HEK293 (cell line): Measurements from ENCODE around the gene GMDS.

Experiments used
- GFI1B ChIP-seq: fragments of 450-650 bp; formaldehyde crosslinking; IDR thresholded peaks from 2 replicates; pipeline ENCODE4 v1.5.1; 2016; ENCODE audit warnings: missing biosample characterization, missing genetic modification characterization
- GLI4 ChIP-seq: fragments of 450-650 bp; formaldehyde crosslinking; IDR thresholded peaks from 2 replicates; pipeline ENCODE4 v1.5.1; 2016; ENCODE audit warnings: missing biosample characterization, missing genetic modification characterization
- GLIS2 ChIP-seq: fragments of 450-650 bp; formaldehyde crosslinking; IDR thresholded peaks from 2 replicates; pipeline ENCODE4 v1.5.1; 2016; ENCODE audit warnings: missing biosample characterization, missing genetic modification characterization
- KLF16 ChIP-seq: fragments of 450-650 bp; formaldehyde crosslinking; IDR thresholded peaks from 2 replicates; pipeline ENCODE4 v1.5.1; 2017; ENCODE audit warnings: missing biosample characterization, missing genetic modification characterization
- MZF1 ChIP-seq: fragments of 450-650 bp; formaldehyde crosslinking; IDR thresholded peaks from 2 replicates; pipeline ENCODE4 v1.5.1; 2017; ENCODE audit warnings: missing biosample characterization, missing genetic modification characterization, borderline replicate concordance
- RBAK ChIP-seq: fragments of 450-650 bp; formaldehyde crosslinking; IDR thresholded peaks from 2 replicates; pipeline ENCODE4 v1.5.1; 2016; ENCODE audit warnings: missing biosample characterization, missing genetic modification characterization
- ZEB2 ChIP-seq: fragments of 450-650 bp; formaldehyde crosslinking; IDR thresholded peaks from 2 replicates; pipeline ENCODE4 v1.5.1; 2016; ENCODE audit warnings: missing biosample characterization, missing genetic modification characterization
- ZNF121 ChIP-seq: fragments of 450-650 bp; formaldehyde crosslinking; IDR thresholded peaks from 2 replicates; pipeline ENCODE4 v1.5.1; 2016; ENCODE audit warnings: missing biosample characterization, missing genetic modification characterization
- ZNF133 ChIP-seq: fragments of 450-650 bp; formaldehyde crosslinking; IDR thresholded peaks from 2 replicates; pipeline ENCODE4 v1.5.1; 2016; ENCODE audit warnings: missing biosample characterization, missing genetic modification characterization
- ZNF138 ChIP-seq: fragments of 450-650 bp; formaldehyde crosslinking; IDR thresholded peaks from 2 replicates; pipeline ENCODE4 v1.5.1; 2016; ENCODE audit warnings: missing biosample characterization, missing genetic modification characterization, borderline replicate concordance
- ZNF157 ChIP-seq: fragments of 450-650 bp; formaldehyde crosslinking; IDR thresholded peaks from 2 replicates; pipeline ENCODE4 v1.5.1; 2016; ENCODE audit warnings: missing biosample characterization, missing genetic modification characterization
- ZNF174 ChIP-seq: fragments of 450-650 bp; formaldehyde crosslinking; IDR thresholded peaks from 2 replicates; pipeline ENCODE4 v1.5.0; 2017; ENCODE audit warnings: missing biosample characterization, mild to moderate bottlenecking, missing genetic modification characterization
- ZNF223 ChIP-seq: fragments of 450-650 bp; formaldehyde crosslinking; IDR thresholded peaks from 2 replicates; pipeline ENCODE4 v1.5.1; 2016; ENCODE audit warnings: missing biosample characterization, missing genetic modification characterization
- ZNF24 ChIP-seq: fragments of 450-650 bp; formaldehyde crosslinking; IDR thresholded peaks from 2 replicates; pipeline ENCODE4 v1.5.1; 2016; ENCODE audit warnings: missing biosample characterization, missing genetic modification characterization
- ZNF335 ChIP-seq: fragments of 450-650 bp; formaldehyde crosslinking; conservative IDR thresholded peaks from 2 replicates; pipeline ENCODE4 v1.5.1; 2016; ENCODE audit warnings: missing biosample characterization, missing genetic modification characterization
- ZNF341 ChIP-seq: fragments of 450-650 bp; formaldehyde crosslinking; IDR thresholded peaks from 2 replicates; pipeline ENCODE4; 2016; ENCODE audit warnings: low read depth, missing biosample characterization, missing genetic modification characterization
- ZNF391 ChIP-seq: fragments of 450-650 bp; formaldehyde crosslinking; IDR thresholded peaks from 2 replicates; pipeline ENCODE4 v1.5.1; 2016; ENCODE audit warnings: low read depth, missing biosample characterization, missing genetic modification characterization, borderline replicate concordance
- ZNF404 ChIP-seq: fragments of 450-650 bp; formaldehyde crosslinking; IDR thresholded peaks from 2 replicates; pipeline ENCODE4 v1.5.1; 2017; ENCODE audit warnings: missing biosample characterization, missing genetic modification characterization
- ZNF558 ChIP-seq: fragments of 450-650 bp; formaldehyde crosslinking; IDR thresholded peaks from 2 replicates; pipeline ENCODE4 v1.5.1; 2016; ENCODE audit warnings: missing biosample characterization, missing genetic modification characterization
- ZNF660 ChIP-seq: fragments of 450-650 bp; IDR thresholded peaks from 2 replicates; pipeline ENCODE4 v1.5.1; 2018; ENCODE audit warnings: missing biosample characterization, mild to moderate bottlenecking, missing genetic modification characterization
- ZNF701 ChIP-seq: fragments of 450-650 bp; formaldehyde crosslinking; IDR thresholded peaks from 2 replicates; pipeline ENCODE4 v1.5.1; 2016; ENCODE audit warnings: missing biosample characterization, missing genetic modification characterization
- ZNF76 ChIP-seq: fragments of 450-650 bp; formaldehyde crosslinking; IDR thresholded peaks from 2 replicates; pipeline ENCODE4; 2016; ENCODE audit warnings: low read depth, missing biosample characterization, missing genetic modification characterization, borderline replicate concordance
- ZXDB ChIP-seq: fragments of 450-650 bp; formaldehyde crosslinking; IDR thresholded peaks from 2 replicates; pipeline ENCODE4 v1.5.1; 2016; ENCODE audit warnings: missing biosample characterization, missing genetic modification characterization
- TF ChIP-seq, protein P1 (sequence below): fragments of 450-650 bp; formaldehyde crosslinking; IDR thresholded peaks from 2 replicates; pipeline ENCODE4 v1.5.1; 2016; ENCODE audit warnings: missing biosample characterization, missing genetic modification characterization
- TF ChIP-seq, protein P2 (sequence below): fragments of 450-650 bp; IDR thresholded peaks from 2 replicates; pipeline ENCODE4 v1.5.1; 2018; ENCODE audit warnings: missing biosample characterization, mild to moderate bottlenecking, missing genetic modification characterization
- TF ChIP-seq, protein P3 (sequence below): fragments of 450-650 bp; formaldehyde crosslinking; IDR thresholded peaks from 2 replicates; pipeline ENCODE4 v1.5.1; 2017; ENCODE audit warnings: missing biosample characterization, missing genetic modification characterization
- TF ChIP-seq, protein P4 (sequence below): fragments of 450-650 bp; formaldehyde crosslinking; IDR thresholded peaks from 2 replicates; pipeline ENCODE4 v1.5.1; 2016; ENCODE audit warnings: missing biosample characterization, missing genetic modification characterization
- TF ChIP-seq, protein P5 (sequence below): fragments of 450-650 bp; formaldehyde crosslinking; IDR thresholded peaks from 2 replicates; pipeline ENCODE4 v1.5.1; 2017; ENCODE audit warnings: missing biosample characterization, missing genetic modification characterization
- TF ChIP-seq, protein P6 (sequence below): fragments of 450-650 bp; formaldehyde crosslinking; IDR thresholded peaks from 2 replicates; pipeline ENCODE4 v1.5.1; 2016; ENCODE audit warnings: missing biosample characterization, missing genetic modification characterization

Gene GMDS

DNA sequence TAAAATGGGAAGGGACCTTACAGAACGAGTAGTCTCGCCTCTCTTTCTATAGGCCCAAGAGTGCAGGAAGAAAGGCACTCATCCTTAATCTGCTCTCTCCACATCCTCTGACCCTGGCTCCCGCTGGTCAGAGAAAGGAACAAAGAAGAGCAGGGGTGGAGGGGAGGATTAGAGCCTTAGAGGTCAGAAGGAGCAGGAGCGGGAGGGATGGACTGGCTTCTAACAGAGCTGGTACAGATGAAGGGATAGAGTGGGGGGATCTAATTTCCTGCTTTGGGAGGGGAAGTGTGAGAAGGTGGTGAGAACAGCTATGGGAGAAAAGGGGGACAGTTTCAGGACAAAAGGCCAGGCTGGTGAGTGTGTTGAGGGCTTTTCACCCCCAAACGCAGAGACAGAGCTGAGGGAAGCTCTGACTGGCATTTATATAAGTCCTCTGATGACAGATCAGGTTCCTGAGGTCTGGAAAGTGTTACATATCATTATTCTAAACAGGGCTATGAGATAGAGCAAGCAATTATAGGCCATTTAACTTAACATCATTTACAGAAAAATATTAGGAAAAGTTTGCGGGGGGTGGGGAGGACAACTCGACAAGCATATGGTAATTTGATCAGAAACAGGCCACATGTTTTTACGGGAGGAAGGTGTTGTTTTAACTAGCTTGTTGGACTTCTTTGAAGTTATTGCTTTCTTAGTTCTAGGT lies 524.6 kb downstream of the GMDS start (continued):
- TF ChIP-seq, protein P1, sequence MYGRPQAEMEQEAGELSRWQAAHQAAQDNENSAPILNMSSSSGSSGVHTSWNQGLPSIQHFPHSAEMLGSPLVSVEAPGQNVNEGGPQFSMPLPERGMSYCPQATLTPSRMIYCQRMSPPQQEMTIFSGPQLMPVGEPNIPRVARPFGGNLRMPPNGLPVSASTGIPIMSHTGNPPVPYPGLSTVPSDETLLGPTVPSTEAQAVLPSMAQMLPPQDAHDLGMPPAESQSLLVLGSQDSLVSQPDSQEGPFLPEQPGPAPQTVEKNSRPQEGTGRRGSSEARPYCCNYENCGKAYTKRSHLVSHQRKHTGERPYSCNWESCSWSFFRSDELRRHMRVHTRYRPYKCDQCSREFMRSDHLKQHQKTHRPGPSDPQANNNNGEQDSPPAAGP (tag by site-specific recombination), result no peak
- no peak for TF ChIP-seq ZNF404 (tag by site-specific recombination)
- no peak for TF ChIP-seq ZNF24 (tag by site-specific recombination)
- no peak for TF ChIP-seq ZNF701 (tag by site-specific recombination)
- no peak for TF ChIP-seq ZNF174
- TF ChIP-seq ZNF558 (tag by site-specific recombination), result no peak
- no peak for TF ChIP-seq ZNF121
- TF ChIP-seq GFI1B (tag by site-specific recombination), result no peak
- TF ChIP-seq ZNF341 (tag by site-specific recombination), result peak; percentile 67
- TF ChIP-seq, protein P2, sequence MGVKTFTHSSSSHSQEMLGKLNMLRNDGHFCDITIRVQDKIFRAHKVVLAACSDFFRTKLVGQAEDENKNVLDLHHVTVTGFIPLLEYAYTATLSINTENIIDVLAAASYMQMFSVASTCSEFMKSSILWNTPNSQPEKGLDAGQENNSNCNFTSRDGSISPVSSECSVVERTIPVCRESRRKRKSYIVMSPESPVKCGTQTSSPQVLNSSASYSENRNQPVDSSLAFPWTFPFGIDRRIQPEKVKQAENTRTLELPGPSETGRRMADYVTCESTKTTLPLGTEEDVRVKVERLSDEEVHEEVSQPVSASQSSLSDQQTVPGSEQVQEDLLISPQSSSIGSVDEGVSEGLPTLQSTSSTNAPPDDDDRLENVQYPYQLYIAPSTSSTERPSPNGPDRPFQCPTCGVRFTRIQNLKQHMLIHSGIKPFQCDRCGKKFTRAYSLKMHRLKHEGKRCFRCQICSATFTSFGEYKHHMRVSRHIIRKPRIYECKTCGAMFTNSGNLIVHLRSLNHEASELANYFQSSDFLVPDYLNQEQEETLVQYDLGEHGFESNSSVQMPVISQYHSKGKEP, result 0 out of 2 replicates have a peak, but pooled peaks have one; percentile 10
- TF ChIP-seq ZNF157 (tag by site-specific recombination), result no peak
- TF ChIP-seq, protein P3, sequence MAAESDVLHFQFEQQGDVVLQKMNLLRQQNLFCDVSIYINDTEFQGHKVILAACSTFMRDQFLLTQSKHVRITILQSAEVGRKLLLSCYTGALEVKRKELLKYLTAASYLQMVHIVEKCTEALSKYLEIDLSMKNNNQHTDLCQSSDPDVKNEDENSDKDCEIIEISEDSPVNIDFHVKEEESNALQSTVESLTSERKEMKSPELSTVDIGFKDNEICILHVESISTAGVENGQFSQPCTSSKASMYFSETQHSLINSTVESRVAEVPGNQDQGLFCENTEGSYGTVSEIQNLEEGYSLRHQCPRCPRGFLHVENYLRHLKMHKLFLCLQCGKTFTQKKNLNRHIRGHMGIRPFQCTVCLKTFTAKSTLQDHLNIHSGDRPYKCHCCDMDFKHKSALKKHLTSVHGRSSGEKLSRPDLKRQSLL (tag by site-specific recombination), result no peak
- TF ChIP-seq, protein P4, sequence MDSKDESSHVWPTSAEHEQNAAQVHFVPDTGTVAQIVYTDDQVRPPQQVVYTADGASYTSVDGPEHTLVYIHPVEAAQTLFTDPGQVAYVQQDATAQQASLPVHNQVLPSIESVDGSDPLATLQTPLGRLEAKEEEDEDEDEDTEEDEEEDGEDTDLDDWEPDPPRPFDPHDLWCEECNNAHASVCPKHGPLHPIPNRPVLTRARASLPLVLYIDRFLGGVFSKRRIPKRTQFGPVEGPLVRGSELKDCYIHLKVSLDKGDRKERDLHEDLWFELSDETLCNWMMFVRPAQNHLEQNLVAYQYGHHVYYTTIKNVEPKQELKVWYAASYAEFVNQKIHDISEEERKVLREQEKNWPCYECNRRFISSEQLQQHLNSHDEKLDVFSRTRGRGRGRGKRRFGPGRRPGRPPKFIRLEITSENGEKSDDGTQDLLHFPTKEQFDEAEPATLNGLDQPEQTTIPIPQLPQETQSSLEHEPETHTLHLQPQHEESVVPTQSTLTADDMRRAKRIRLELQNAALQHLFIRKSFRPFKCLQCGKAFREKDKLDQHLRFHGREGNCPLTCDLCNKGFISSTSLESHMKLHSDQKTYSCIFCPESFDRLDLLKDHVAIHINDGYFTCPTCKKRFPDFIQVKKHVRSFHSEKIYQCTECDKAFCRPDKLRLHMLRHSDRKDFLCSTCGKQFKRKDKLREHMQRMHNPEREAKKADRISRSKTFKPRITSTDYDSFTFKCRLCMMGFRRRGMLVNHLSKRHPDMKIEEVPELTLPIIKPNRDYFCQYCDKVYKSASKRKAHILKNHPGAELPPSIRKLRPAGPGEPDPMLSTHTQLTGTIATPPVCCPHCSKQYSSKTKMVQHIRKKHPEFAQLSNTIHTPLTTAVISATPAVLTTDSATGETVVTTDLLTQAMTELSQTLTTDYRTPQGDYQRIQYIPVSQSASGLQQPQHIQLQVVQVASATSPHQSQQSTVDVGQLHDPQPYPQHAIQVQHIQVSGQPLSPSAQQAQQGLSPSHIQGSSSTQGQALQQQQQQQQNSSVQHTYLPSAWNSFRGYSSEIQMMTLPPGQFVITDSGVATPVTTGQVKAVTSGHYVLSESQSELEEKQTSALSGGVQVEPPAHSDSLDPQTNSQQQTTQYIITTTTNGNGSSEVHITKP (tag by site-specific recombination), result peak; percentile 71
- 0 out of 2 replicates have a peak, but pooled peaks have one; percentile 18 for TF ChIP-seq ZEB2 (tag by site-specific recombination)
- TF ChIP-seq KLF16 (tag by site-specific recombination), result no peak
- TF ChIP-seq ZNF391 (tag by site-specific recombination), result no peak
- peak; percentile 19; the same call in 1 of the 2 replicates for TF ChIP-seq ZNF335 (tag by site-specific recombination)
- TF ChIP-seq MZF1, result 0 out of 2 replicates have a peak, but pooled peaks have one; percentile 13
- no peak for TF ChIP-seq ZNF133
- TF ChIP-seq, protein P5, sequence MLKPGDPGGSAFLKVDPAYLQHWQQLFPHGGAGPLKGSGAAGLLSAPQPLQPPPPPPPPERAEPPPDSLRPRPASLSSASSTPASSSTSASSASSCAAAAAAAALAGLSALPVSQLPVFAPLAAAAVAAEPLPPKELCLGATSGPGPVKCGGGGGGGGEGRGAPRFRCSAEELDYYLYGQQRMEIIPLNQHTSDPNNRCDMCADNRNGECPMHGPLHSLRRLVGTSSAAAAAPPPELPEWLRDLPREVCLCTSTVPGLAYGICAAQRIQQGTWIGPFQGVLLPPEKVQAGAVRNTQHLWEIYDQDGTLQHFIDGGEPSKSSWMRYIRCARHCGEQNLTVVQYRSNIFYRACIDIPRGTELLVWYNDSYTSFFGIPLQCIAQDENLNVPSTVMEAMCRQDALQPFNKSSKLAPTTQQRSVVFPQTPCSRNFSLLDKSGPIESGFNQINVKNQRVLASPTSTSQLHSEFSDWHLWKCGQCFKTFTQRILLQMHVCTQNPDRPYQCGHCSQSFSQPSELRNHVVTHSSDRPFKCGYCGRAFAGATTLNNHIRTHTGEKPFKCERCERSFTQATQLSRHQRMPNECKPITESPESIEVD (tag by site-specific recombination), result peak; percentile 86
- TF ChIP-seq ZNF138 (tag by site-specific recombination), result no peak
- TF ChIP-seq GLIS2 (tag by site-specific recombination), result no peak
- no peak for TF ChIP-seq RBAK (tag by site-specific recombination)
- TF ChIP-seq, protein P6, sequence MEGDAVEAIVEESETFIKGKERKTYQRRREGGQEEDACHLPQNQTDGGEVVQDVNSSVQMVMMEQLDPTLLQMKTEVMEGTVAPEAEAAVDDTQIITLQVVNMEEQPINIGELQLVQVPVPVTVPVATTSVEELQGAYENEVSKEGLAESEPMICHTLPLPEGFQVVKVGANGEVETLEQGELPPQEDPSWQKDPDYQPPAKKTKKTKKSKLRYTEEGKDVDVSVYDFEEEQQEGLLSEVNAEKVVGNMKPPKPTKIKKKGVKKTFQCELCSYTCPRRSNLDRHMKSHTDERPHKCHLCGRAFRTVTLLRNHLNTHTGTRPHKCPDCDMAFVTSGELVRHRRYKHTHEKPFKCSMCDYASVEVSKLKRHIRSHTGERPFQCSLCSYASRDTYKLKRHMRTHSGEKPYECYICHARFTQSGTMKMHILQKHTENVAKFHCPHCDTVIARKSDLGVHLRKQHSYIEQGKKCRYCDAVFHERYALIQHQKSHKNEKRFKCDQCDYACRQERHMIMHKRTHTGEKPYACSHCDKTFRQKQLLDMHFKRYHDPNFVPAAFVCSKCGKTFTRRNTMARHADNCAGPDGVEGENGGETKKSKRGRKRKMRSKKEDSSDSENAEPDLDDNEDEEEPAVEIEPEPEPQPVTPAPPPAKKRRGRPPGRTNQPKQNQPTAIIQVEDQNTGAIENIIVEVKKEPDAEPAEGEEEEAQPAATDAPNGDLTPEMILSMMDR (tag by site-specific recombination), result no peak
- no peak for TF ChIP-seq ZNF660 (tag by site-specific recombination)
- TF ChIP-seq ZNF76 (tag by site-specific recombination), result no peak
- TF ChIP-seq ZNF223, result no peak
- TF ChIP-seq GLI4, result no peak
- no peak for TF ChIP-seq ZXDB (tag by site-specific recombination)
